Endodermal cell (in vitro differentiated cells): ENCODE measurements around the gene NECTIN4. TPM values are rescaled to one million over a fixed set of nuclear protein-coding genes. Genes with fewer than 3 reads are reported as not detected.

ENCODE experiments used
- DNase-seq: peaks from one replicate; pipeline ENCODE4 v3.0.0-alpha.2; 2017
- H3K27ac ChIP-seq: 2 replicates; pipeline ENCODE4 v1.5.1; 2013; ENCODE audit warnings: mild to moderate bottlenecking, low read depth, low read length, moderate library complexity
- H3K27me3 ChIP-seq: 2 replicates; pipeline ENCODE4 v1.6.1; 2013; ENCODE audit warnings: mild to moderate bottlenecking, low read length, moderate library complexity; ENCODE audit not compliant: insufficient read depth, control insufficient read depth, poor library complexity, severe bottlenecking
- H3K36me3 ChIP-seq: 2 replicates; pipeline ENCODE4 v1.7.0; 2013; ENCODE audit warnings: mild to moderate bottlenecking, low read length, moderate library complexity; ENCODE audit not compliant: control insufficient read depth, insufficient read depth
- H3K4me1 ChIP-seq: one replicate; pipeline ENCODE4 v1.7.0; 2013; ENCODE audit warnings: low read length; ENCODE audit not compliant: control insufficient read depth, insufficient read depth
- H3K4me3 ChIP-seq: 2 replicates; pipeline ENCODE4 v1.5.1; 2013; ENCODE audit warnings: mild to moderate bottlenecking, low read length, moderate library complexity
- H3K9ac ChIP-seq: 2 replicates; pipeline ENCODE4 v1.6.1; 2013; ENCODE audit warnings: mild to moderate bottlenecking, low read length, moderate library complexity; ENCODE audit not compliant: poor library complexity, severe bottlenecking; ENCODE audit errors: extremely low read depth
- H3K9me3 ChIP-seq: 2 replicates; pipeline ENCODE4 v1.6.1; 2013; ENCODE audit warnings: mild to moderate bottlenecking, low read length, moderate library complexity; ENCODE audit not compliant: control insufficient read depth
- H3K27ac Mint-ChIP-seq: 2 replicates; pipeline ENCODE4 v1.8.0; 2020; ENCODE audit warnings: mixed read lengths
- H3K27me3 Mint-ChIP-seq: 2 replicates; pipeline ENCODE4 v1.8.0; 2021; ENCODE audit warnings: mild to moderate bottlenecking, mixed read lengths; ENCODE audit not compliant: insufficient read depth
- H3K36me3 Mint-ChIP-seq: 2 replicates; pipeline ENCODE4 v1.8.0; 2020; ENCODE audit warnings: low read depth, mixed read lengths
- H3K4me1 Mint-ChIP-seq: 2 replicates; pipeline ENCODE4 v1.8.0; 2020; ENCODE audit warnings: mixed read lengths
- H3K4me3 Mint-ChIP-seq: 2 replicates; pipeline ENCODE4 v1.8.0; 2020; ENCODE audit warnings: mild to moderate bottlenecking, moderate library complexity, mixed read lengths
- H3K9me3 Mint-ChIP-seq: 2 replicates; pipeline ENCODE4 v1.8.0; 2020; ENCODE audit warnings: mild to moderate bottlenecking, mixed read lengths
- WGBS, 2 experiments: methylation state at CpG; one replicate each; pipeline versions ENCODE4 v1.1.5 to v1.1.7; 2013; ENCODE audit warnings: missing lambda C conversion rate in 2 of 2, mixed read lengths in 1 of 2; ENCODE audit not compliant: insufficient coverage in 1 of 2, insufficient read length in 1 of 2; 5-methylcytosine and 5-hydroxymethylcytosine counted together
- total RNA-seq, 2 donors: library from RNA; stranded (reverse); fragmentation: NEBNext Ultra II Directional in 1 of 2; extraction: Animal tissue kit (Norgen Biotek cat#: 25700) in 1 of 2; gene quantifications; 2 replicates in 1 of 2; 3 replicates in 1 of 2; pipeline ENCODE4 v1.2.1, GENCODE V29; 2021
- TF ChIP-seq, protein P1 (sequence below): fragments of 200-600 bp; sonication (generic); conservative IDR thresholded peaks from 2 replicates; pipeline ENCODE4 v1.5.0; 2021; ENCODE audit warnings: antibody characterized with exemption, mild to moderate bottlenecking

NECTIN4 gene
- total RNA-seq, 2 donors from 2014 or later: not detected

DNA sequence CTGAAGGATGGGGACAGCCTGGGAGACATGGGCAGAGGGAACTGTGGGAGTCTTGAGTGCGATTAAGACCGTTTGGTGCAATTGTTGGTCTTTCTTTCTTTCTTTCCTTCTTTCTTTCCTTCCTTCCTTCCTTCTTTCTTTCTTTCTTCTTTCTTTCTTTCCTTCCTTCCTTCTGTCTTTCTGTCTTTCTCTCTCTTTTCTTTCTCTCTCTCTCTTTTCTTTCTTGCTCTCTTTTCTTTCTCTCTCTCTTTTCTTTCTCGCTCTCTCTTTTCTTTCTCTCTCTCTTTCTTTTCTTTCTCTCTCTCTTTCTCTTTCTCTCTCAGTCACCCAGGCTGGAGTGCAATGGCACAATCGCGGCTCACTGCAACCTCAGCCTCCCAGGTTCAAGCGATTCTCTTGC, 5.9 kb upstream of the NECTIN4 start:
- 94 to 97% methylated on average over 5 to 6 of the region's 6 CpGs for WGBS, 2 experiments
- Mint-ChIP-seq H3K36me3 (peaks cover 7% of the 10 kb centered on the region), H3K27me3 (peaks cover 10% of the 10 kb centered on the region), H3K27ac (no peak overlapping the region), H3K4me3 (no peak overlapping the region), H3K4me1 (peaks cover 4% of the 10 kb centered on the region), H3K9me3 (no peaks in the 10 kb centered on the region)
- no peak overlapping the region for H3K9ac ChIP-seq
- H3K4me3 ChIP-seq: no peak overlapping the region
- H3K9me3 ChIP-seq: no peaks in the 10 kb centered on the region
- H3K27me3 ChIP-seq: peaks cover 10% of the 10 kb centered on the region
- TF ChIP-seq, protein P1, sequence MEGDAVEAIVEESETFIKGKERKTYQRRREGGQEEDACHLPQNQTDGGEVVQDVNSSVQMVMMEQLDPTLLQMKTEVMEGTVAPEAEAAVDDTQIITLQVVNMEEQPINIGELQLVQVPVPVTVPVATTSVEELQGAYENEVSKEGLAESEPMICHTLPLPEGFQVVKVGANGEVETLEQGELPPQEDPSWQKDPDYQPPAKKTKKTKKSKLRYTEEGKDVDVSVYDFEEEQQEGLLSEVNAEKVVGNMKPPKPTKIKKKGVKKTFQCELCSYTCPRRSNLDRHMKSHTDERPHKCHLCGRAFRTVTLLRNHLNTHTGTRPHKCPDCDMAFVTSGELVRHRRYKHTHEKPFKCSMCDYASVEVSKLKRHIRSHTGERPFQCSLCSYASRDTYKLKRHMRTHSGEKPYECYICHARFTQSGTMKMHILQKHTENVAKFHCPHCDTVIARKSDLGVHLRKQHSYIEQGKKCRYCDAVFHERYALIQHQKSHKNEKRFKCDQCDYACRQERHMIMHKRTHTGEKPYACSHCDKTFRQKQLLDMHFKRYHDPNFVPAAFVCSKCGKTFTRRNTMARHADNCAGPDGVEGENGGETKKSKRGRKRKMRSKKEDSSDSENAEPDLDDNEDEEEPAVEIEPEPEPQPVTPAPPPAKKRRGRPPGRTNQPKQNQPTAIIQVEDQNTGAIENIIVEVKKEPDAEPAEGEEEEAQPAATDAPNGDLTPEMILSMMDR: no peak
- peaks cover 8% of the 10 kb centered on the region for H3K36me3 ChIP-seq
- peak; percentile 1 for DNase-seq
- H3K4me1 ChIP-seq: no peaks in the 10 kb centered on the region
- no peak overlapping the region for H3K27ac ChIP-seq

GRCh38 chr1:161094481-161094880, 5.1 kb upstream of the NECTIN4 start:
- peaks cover 1% of the 10 kb centered on the region for H3K36me3 ChIP-seq
- peaks cover 10% of the 10 kb centered on the region for H3K27me3 ChIP-seq
- peaks cover 10% of the 10 kb centered on the region for H3K27me3 Mint-ChIP-seq
- 96 to 99% methylated on average over 9 to 12 of the region's 14 CpGs for WGBS, 2 experiments
- no peaks in the 10 kb centered on the region for H3K9me3 ChIP-seq
- no peak overlapping the region for H3K4me3 ChIP-seq
- H3K36me3 Mint-ChIP-seq: no peaks in the 10 kb centered on the region
- H3K27ac ChIP-seq: no peak overlapping the region
- no peak overlapping the region for H3K4me3 Mint-ChIP-seq
- no peak overlapping the region for H3K9ac ChIP-seq
- no peak overlapping the region for H3K27ac Mint-ChIP-seq
- DNase-seq: peak; percentile 17
- H3K9me3 Mint-ChIP-seq: no peaks in the 10 kb centered on the region
- no peaks in the 10 kb centered on the region for H3K4me1 ChIP-seq
- TF ChIP-seq, protein P1: no peak
- peaks cover 4% of the 10 kb centered on the region for H3K4me1 Mint-ChIP-seq

- Histone ChIP-seq H3K36me3 (no peaks in the 10 kb centered on the region), H3K4me1 (no peaks in the 10 kb centered on the region), H3K27me3 (peaks cover 10% of the 10 kb centered on the region), H3K9me3 (no peaks in the 10 kb centered on the region), H3K27ac (no peak overlapping the region), H3K9ac (no peak overlapping the region), H3K4me3 (no peak overlapping the region)
- Mint-ChIP-seq H3K9me3 (no peaks in the 10 kb centered on the region), H3K36me3 (no peaks in the 10 kb centered on the region), H3K27ac (no peak overlapping the region), H3K27me3 (peaks cover 10% of the 10 kb centered on the region), H3K4me3 (no peak overlapping the region), H3K4me1 (no peaks in the 10 kb centered on the region)
- DNase-seq: peak; percentile 20
- 87% methylated on average over 3 of the region's 3 CpGs for WGBS, 2 experiments
- TF ChIP-seq, protein P1: no peak
Measured at GRCh38 chr1:161092621-161093028, 3.3 kb upstream of the NECTIN4 start.
